ENCODE results near the gene EVL. TPM values are rescaled to one million over a fixed set of nuclear protein-coding genes. Genes with fewer than 3 reads are reported as not detected.

Gene EVL
- total RNA-seq, 2 donors from 2014 or later = 41.5 to 42.0 TPM

DNA sequence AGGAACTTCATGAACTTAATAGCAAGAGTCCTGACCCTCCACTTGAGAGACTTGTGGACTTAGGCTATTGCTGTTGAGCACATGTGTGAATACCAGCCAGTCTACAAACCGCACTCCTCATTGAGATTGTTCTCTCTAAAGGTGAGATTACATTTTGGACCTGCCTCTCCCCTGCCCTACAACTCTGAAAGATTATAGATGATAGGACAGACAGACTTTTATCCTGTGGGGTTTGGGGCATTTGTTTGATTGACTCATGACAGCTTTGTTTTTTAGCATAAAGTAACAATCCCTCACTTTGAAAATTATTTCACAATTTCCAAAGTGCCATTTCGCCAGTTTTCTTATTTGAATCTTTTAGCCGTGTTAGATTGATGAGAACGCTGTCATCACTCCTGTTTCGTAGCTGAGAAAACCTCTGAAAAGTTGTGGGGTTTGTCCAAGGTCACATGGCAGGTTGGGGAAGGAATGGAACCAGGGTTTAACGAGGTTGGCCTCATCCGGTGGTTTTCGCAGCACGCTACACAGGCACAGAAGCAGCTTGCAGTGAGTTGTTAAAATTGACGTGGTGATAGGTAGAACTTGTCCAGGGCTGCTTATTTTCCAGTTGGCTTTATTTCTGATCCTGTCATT lies 836 bp downstream of the EVL start:
- Histone ChIP-seq H3K27me3 (no peaks in the 10 kb centered on the region), H3K27ac (peak overlapping the region; percentile 1 to 12)

DNA sequence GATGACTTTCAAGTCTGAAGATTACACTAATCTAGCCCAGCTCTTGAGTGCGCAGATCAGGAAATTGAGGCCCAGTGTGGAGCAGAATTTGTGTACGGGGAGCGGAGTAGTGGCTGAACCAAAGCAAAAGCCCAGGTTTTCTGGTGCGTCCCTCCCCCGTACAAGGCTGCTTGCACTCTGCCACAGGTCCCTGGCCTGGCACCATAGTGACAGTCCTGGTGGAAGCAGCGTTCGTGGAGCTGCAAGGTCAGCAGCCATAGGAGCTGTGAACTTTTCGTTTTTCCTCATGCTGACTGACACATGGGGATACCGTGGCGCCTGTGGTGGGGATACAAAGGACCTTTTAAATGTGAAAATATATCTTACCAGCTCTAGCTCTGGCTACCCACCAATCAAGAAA lies 1.7 kb downstream of the EVL start:
- no peak for DNase-seq (ENCODE audit: low spot score)
- no peak overlapping the region for H3K27ac ChIP-seq
- TF ChIP-seq, protein P1, sequence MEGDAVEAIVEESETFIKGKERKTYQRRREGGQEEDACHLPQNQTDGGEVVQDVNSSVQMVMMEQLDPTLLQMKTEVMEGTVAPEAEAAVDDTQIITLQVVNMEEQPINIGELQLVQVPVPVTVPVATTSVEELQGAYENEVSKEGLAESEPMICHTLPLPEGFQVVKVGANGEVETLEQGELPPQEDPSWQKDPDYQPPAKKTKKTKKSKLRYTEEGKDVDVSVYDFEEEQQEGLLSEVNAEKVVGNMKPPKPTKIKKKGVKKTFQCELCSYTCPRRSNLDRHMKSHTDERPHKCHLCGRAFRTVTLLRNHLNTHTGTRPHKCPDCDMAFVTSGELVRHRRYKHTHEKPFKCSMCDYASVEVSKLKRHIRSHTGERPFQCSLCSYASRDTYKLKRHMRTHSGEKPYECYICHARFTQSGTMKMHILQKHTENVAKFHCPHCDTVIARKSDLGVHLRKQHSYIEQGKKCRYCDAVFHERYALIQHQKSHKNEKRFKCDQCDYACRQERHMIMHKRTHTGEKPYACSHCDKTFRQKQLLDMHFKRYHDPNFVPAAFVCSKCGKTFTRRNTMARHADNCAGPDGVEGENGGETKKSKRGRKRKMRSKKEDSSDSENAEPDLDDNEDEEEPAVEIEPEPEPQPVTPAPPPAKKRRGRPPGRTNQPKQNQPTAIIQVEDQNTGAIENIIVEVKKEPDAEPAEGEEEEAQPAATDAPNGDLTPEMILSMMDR (IDR thresholded peaks at IDR 0.05) = no peak
- H3K36me3 ChIP-seq = no peaks in the 10 kb centered on the region
- H3K4me1 ChIP-seq = peaks cover 0 to 45% of the 10 kb centered on the region in 2 donors
- H3K27me3 ChIP-seq = no peaks in the 10 kb centered on the region
- H3K4me3 ChIP-seq = no peak overlapping the region
- no peaks in the 10 kb centered on the region for H3K9me3 ChIP-seq

More for the DNA sequence above, 836 bp downstream of the EVL start:
- H3K9me3 ChIP-seq = no peaks in the 10 kb centered on the region
- H3K36me3 ChIP-seq = no peaks in the 10 kb centered on the region
- peaks cover 0 to 45% of the 10 kb centered on the region in 2 donors for H3K4me1 ChIP-seq
- H3K4me3 ChIP-seq = no peak overlapping the region
- TF ChIP-seq, protein P1 (IDR thresholded peaks at IDR 0.05) = no peak
- DNase-seq (ENCODE audit: low spot score) = no peak

DNA sequence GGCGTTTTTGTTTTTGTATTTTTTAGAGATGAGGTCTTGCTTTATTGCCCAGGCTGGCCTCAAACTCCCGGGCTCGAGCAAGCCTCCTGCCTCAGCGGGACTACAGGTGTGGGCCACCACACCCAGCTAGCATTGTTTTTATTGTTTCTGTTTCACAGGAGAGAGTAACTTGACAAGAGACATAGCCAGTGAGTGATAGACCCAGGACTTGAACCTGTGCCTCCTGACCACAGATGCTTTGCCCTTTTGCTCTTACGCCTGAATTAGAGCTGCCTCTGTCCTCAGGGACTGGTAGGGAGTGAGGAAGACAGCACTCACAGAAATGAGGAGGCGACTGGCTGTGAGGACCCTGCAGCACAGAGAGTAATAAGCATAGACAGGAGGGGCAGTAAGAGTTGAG lies 2.3 kb downstream of the EVL start:
- H3K36me3 ChIP-seq = no peaks in the 10 kb centered on the region
- no peaks in the 10 kb centered on the region for H3K9me3 ChIP-seq
- TF ChIP-seq, protein P1 (IDR thresholded peaks at IDR 0.05) = no peak
- peaks cover 0 to 45% of the 10 kb centered on the region in 2 donors for H3K4me1 ChIP-seq
- DNase-seq (ENCODE audit: low spot score) = no peak
- H3K4me3 ChIP-seq = no peak overlapping the region
- H3K27ac ChIP-seq = no peak overlapping the region
- no peaks in the 10 kb centered on the region for H3K27me3 ChIP-seq

DNA sequence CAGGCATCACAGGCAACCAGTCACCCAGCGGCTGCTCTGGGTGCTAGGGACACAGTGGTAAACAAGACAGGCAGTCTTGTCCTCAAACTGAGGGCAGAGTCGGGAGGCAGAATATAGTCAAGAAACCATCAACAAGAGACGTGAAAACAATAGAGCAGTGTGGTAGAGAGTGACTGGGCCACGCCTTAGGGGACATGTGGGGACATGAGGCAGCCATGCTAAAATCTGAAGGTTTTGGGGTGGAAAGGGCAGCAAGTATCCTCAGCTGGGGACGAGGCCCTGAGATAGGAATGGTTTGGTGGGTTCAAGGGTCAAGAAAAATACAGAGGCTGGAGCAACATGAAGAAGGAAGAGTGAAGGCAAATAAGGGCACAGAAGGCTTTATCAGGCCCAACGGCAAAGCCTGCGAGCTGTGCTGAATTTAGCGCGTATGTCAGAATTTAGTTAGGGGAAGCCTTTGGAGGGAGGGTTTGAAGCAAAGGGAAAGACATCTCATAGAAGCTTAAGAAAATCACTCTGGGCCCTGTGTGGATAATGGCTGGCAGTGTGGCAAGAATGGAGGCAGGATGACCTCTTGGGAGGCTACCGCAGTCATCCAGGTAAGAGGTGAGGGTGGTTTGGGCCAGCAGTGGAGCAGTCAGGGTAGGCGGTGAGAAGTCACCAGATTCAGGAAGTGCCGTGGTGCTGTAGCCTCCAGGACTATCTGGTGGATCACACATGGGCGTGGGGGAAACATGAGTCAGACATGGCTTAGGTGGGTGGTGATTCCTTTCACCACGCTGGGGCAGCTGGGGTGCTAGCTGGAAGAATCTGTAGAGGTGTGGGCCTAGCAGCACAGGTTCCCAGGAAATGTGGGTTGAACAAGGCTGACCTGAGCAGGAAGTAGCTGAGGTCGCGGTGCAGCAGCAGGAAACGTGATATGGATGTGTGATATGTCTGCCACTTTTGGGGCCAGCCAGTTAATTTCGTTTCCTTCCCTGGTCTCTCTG lies 3.0 kb downstream of the EVL start:
- H3K4me1 ChIP-seq = peaks cover 0 to 45% of the 10 kb centered on the region in 2 donors
- H3K27ac ChIP-seq = peak overlapping the region; percentile 14 to 22
- H3K27me3 ChIP-seq = no peaks in the 10 kb centered on the region
- H3K9me3 ChIP-seq = no peaks in the 10 kb centered on the region
- TF ChIP-seq, protein P1 (IDR thresholded peaks at IDR 0.05) = no peak
- H3K36me3 ChIP-seq = no peaks in the 10 kb centered on the region
- DNase-seq (ENCODE audit: low spot score) = peak; percentile 74
- H3K4me3 ChIP-seq = no peak overlapping the region

DNA sequence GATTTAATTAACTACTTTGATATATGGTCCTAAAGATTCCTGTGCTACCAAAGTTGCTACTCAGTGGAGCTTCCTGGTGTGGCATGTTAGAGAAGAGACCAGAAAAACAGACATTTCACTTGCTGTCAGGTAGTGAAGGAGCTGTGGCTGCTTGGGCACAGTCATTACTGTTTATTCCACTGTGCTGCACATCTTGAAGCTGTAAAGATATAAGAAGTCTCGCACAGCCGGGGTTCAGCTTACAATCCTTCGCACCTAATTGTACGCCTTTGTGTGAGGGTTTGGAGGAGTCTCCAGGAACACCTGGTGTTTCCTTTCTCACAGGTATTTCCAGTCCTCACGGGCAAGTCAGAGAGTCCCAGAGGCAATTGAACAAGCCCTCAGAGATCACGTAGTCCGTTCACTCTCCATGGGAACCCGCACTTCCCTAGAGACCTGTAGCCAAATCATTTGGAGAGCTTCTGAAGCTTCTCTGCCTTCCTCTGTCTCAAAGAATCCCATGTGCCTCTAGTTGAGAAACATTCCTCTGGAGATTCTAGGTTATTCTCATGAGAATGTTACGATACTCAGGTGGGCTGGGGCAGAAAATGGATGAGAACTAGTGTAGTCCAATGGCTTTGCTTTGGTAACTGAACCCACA lies 4.1 kb downstream of the EVL start:
- no peaks in the 10 kb centered on the region for H3K9me3 ChIP-seq
- DNase-seq (ENCODE audit: low spot score) = no peak
- H3K27me3 ChIP-seq = no peaks in the 10 kb centered on the region
- peaks cover 0 to 45% of the 10 kb centered on the region in 2 donors for H3K4me1 ChIP-seq
- TF ChIP-seq, protein P1 (IDR thresholded peaks at IDR 0.05) = no peak
- no peaks in the 10 kb centered on the region for H3K36me3 ChIP-seq
- H3K4me3 ChIP-seq = no peak overlapping the region
- no peak overlapping the region for H3K27ac ChIP-seq

Measured in right atrium auricular region (tissue), 2 donors.